K562 (cell line): Measurements from ENCODE around the gene RCOR2. TPM values are rescaled to one million over a fixed set of nuclear protein-coding genes. Genes with fewer than 3 reads are reported as not detected.

Source experiments
- CC2D1A ChIP-seq: fragments of 450-650 bp; IDR thresholded peaks from 2 replicates; pipeline ENCODE4 v1.6.1; 2017; ENCODE audit warnings: mild to moderate bottlenecking
- DACH1 ChIP-seq: fragments of 450-650 bp; IDR thresholded peaks from 2 replicates; pipeline ENCODE4 v1.6.1; 2018; ENCODE audit not compliant: partially characterized antibody
- DNMT1 ChIP-seq: fragments of 450-650 bp; IDR thresholded peaks from 2 replicates; pipeline ENCODE4 v1.6.1; 2016; ENCODE audit warnings: antibody characterized with exemption, mild to moderate bottlenecking
- ETV5 ChIP-seq: sonication (generic); formaldehyde crosslinking; IDR thresholded peaks from 2 replicates; pipeline ENCODE4 v1.4.0; 2020; ENCODE audit warnings: low read depth, mild to moderate bottlenecking, missing genetic modification reagents
- HDAC1 ChIP-seq, 2 experiments: fragments of 450-650 bp; IDR thresholded peaks; 2 replicates each; pipeline ENCODE4 v1.6.1; 2016 to 2017; ENCODE audit warnings: inconsistent platforms in 1 of 2, mild to moderate bottlenecking in 1 of 2, moderate library complexity in 1 of 2
- HMG20B ChIP-seq: fragments of 250-450 bp; sonication (Bioruptor Pico); IDR thresholded peaks from 2 replicates; pipeline ENCODE4 v1.5.0; 2021; ENCODE audit warnings: mild to moderate bottlenecking
- MAFF ChIP-seq: IDR thresholded peaks from 2 replicates; pipeline ENCODE4 v1.6.1; 2012; ENCODE audit warnings: low read length, improper control_type of control experiment
- NELFE ChIP-seq: IDR thresholded peaks from 2 replicates; pipeline ENCODE4 v1.6.1; 2011; ENCODE audit warnings: mild to moderate bottlenecking; ENCODE audit not compliant: insufficient read depth, insufficient read length
- NFE2 ChIP-seq: IDR thresholded peaks from 2 replicates; pipeline ENCODE4 v1.6.1; 2014; ENCODE audit warnings: antibody characterized with exemption, low read depth
- POLR2B ChIP-seq: fragments of 450-650 bp; IDR thresholded peaks from 2 replicates; pipeline ENCODE4 v1.6.1; 2018; ENCODE audit warnings: low read depth; ENCODE audit not compliant: partially characterized antibody
- PTBP1 ChIP-seq: fragments of 200-400 bp; formaldehyde crosslinking; IDR thresholded peaks from 2 replicates; pipeline ENCODE4 v1.6.1; 2017; ENCODE audit warnings: low read depth, low read length
- SP1 ChIP-seq: sonication (generic); formaldehyde crosslinking; IDR thresholded peaks from 2 replicates; pipeline ENCODE4 v1.8.1; 2022; ENCODE audit warnings: mild to moderate bottlenecking, missing genetic modification reagents
- THRA ChIP-seq: fragments of 450-650 bp; IDR thresholded peaks from 2 replicates; pipeline ENCODE4 v1.6.1; 2017; ENCODE audit warnings: mild to moderate bottlenecking, moderate library complexity
- YY1 ChIP-seq, 3 experiments: IDR thresholded peaks; 2 replicates each; pipeline ENCODE4 v1.6.1; 2011; ENCODE audit warnings: low read length in 2 of 3, mild to moderate bottlenecking in 2 of 3, moderate library complexity in 2 of 3, borderline replicate concordance in 1 of 3, control low read depth in 1 of 3, low read depth in 1 of 3; ENCODE audit not compliant: insufficient read depth in 3 of 3, insufficient replicate concordance in 2 of 3, control insufficient read depth in 1 of 3, insufficient read length in 1 of 3; ENCODE audit errors: extremely low read depth in 1 of 3
- ZBTB1 ChIP-seq: sonication (generic); formaldehyde crosslinking; IDR thresholded peaks from 2 replicates; pipeline ENCODE4 v1.8.1; 2023; ENCODE audit warnings: missing genetic modification reagents, low read depth, mild to moderate bottlenecking, borderline replicate concordance
- ZNF23 ChIP-seq: fragments of 250-450 bp; sonication (Bioruptor Pico); IDR thresholded peaks from 2 replicates; pipeline ENCODE4 v1.4.0; 2020; ENCODE audit warnings: mild to moderate bottlenecking
- ZNF3 ChIP-seq: fragments of 250-450 bp; sonication (Bioruptor Pico); IDR thresholded peaks from 2 replicates; pipeline ENCODE4 v1.5.0; 2021; ENCODE audit warnings: mild to moderate bottlenecking, moderate library complexity
- ZNF583 ChIP-seq: fragments of 250-450 bp; sonication (Bioruptor Pico); IDR thresholded peaks from 2 replicates; pipeline ENCODE4 v1.4.0; 2020
- polyA plus RNA-seq, 8 experiments: library from polyadenylated mRNA; depleted of rRNA in 4 of 8; stranded (reverse) in 5 of 8; unstranded in 3 of 8; fragments of >200 nt; fragmentation: Nextera tagmentation in 2 of 8; fragmentation: Illumina TruSeq in 1 of 8; extraction: Ambion mirVana in 2 of 8; extraction: Trizol in 1 of 8; gene quantifications; 2 replicates each; pipeline versions ENCODE4 v1.2.1 to v1.2.3, GENCODE V29; 2011 to 2014; ENCODE audit warnings: inconsistent platforms in 1 of 8, missing spikeins in 1 of 8
- total RNA-seq, 7 experiments: library from RNA; depleted of rRNA in 6 of 7; stranded (reverse); fragments of >200 nt in 6 of 7; fragmentation: Illumina TruSeq in 2 of 7; extraction: Trizol in 2 of 7; gene quantifications; 2 replicates each; pipeline versions ENCODE4 v1.2.1 to v1.2.3, GENCODE V29; 2011 to 2021; ENCODE audit warnings: low replicate concordance in 1 of 7
- TF ChIP-seq, protein P1 (sequence below): fragments of 450-650 bp; formaldehyde crosslinking; conservative IDR thresholded peaks from 2 replicates; pipeline ENCODE4 v1.4.0; 2022; ENCODE audit warnings: mild to moderate bottlenecking, missing genetic modification characterization
- TF ChIP-seq, protein P2 (sequence below): IDR thresholded peaks from 3 replicates; pipeline ENCODE4 v1.6.1; 2011; ENCODE audit warnings: borderline replicate concordance, mild to moderate bottlenecking; ENCODE audit not compliant: insufficient read length, insufficient read depth
- TF ChIP-seq, protein P3 (sequence below), 2 experiments: fragments of 250-450 bp in 1 of 2; fragments of 450-650 bp in 1 of 2; sonication (Bioruptor Pico) in 1 of 2; IDR thresholded peaks; 2 replicates each; pipeline versions ENCODE4 v1.6.1 to v1.8.0; 2016 to 2021; ENCODE audit warnings: mild to moderate bottlenecking in 2 of 2, moderate library complexity in 2 of 2, missing compliant biosample characterization in 1 of 2, missing genetic modification characterization in 1 of 2
- TF ChIP-seq, protein P4 (sequence below): IDR thresholded peaks from 2 replicates; pipeline ENCODE4 v1.6.1; 2014; ENCODE audit warnings: antibody characterized with exemption

The RCOR2 gene
- total and polyA plus RNA-seq, 9 of the 15 experiments (the other 6 are each of a cell fraction or from before 2014, with no cell fraction given), result 0.04 to 6.5 (median 2.5) TPM; not detected in 1

DNA sequence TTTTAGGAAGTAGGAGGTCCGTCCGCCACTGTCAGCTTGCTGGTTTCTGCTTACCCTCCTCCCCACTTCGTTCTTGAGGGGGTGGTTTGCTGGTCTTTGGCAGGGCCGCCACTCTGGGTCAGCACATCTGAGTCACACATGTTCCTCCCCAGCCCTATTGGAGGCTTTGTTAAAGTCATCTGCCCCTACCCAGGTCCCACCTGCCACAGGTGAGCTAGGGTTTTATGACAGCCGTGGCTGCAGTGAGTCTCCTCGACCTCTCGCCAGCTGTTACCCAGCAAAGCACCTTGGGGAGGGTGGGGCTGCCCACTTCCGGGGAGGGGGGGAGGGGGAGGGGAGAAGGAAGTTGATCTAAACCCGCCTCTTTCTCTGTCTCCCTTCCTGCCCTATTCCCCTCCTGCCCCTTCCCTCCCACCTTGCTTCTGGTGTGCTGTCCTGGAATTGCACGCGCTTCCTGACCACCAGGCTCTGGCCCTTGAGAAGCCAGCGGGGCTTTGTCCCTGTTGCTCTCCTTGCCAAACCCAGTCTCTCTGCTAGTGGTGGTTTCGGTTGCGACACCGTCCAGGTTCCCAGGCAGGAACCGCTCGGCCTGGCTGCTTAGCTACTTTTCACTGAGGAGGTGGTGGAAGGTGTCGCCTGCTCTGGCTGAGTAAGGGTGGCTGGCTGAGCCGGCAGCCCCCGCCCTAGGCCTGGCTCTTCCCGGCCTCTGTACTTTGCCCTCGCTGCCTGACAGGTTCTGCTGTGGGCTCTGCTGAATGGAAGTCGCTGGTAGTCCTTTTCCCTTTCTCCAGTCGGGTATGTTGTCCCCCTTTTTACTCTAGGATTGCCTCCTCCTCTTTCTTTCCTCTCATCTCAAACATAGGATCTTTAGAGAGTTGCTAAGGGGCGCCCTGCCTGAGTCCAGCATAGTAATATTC lies 28.5 kb downstream of the RCOR2 start (continued):
- TF ChIP-seq THRA (no peak), ETV5 (CRISPR knock-in tag) (no peak), SP1 (CRISPR knock-in tag) (no peak), DNMT1 (no peak), HMG20B (no peak), ZNF583 (CRISPR knock-in tag) (no peak), YY1 (IDR thresholded peaks at IDR 0.05; ENCODE audit: borderline replicate concordance in 1 of 3, control insufficient read depth in 1 of 3, extremely low read depth in 1 of 3, insufficient read depth in 3 of 3, insufficient read length in 1 of 3, insufficient replicate concordance in 2 of 3, low read depth in 1 of 3, low read length in 2 of 3) (no peak), NELFE (no peak), ZNF3 (CRISPR knock-in tag) (no peak), CC2D1A (no peak), MAFF (no peak), ZBTB1 (no peak), PTBP1 (no peak), NFE2 (no peak), ZNF23 (CRISPR knock-in tag) (no peak), HDAC1 (IDR thresholded peaks at IDR 0.05) (peak in 1 of 2 experiments; percentile 94; a peak in 2 of 4 replicates), POLR2B (no peak), DACH1 (peak; percentile 86)
- TF ChIP-seq, protein P1, sequence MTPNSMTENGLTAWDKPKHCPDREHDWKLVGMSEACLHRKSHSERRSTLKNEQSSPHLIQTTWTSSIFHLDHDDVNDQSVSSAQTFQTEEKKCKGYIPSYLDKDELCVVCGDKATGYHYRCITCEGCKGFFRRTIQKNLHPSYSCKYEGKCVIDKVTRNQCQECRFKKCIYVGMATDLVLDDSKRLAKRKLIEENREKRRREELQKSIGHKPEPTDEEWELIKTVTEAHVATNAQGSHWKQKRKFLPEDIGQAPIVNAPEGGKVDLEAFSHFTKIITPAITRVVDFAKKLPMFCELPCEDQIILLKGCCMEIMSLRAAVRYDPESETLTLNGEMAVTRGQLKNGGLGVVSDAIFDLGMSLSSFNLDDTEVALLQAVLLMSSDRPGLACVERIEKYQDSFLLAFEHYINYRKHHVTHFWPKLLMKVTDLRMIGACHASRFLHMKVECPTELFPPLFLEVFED (CRISPR knock-in tag), result no peak
- TF ChIP-seq, protein P2, sequence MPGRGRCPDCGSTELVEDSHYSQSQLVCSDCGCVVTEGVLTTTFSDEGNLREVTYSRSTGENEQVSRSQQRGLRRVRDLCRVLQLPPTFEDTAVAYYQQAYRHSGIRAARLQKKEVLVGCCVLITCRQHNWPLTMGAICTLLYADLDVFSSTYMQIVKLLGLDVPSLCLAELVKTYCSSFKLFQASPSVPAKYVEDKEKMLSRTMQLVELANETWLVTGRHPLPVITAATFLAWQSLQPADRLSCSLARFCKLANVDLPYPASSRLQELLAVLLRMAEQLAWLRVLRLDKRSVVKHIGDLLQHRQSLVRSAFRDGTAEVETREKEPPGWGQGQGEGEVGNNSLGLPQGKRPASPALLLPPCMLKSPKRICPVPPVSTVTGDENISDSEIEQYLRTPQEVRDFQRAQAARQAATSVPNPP, result no peak
- TF ChIP-seq, protein P3, sequence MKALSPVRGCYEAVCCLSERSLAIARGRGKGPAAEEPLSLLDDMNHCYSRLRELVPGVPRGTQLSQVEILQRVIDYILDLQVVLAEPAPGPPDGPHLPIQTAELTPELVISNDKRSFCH (CRISPR knock-in tag; IDR thresholded peaks at IDR 0.05), result no peak
- TF ChIP-seq, protein P3 (tag; IDR thresholded peaks at IDR 0.05), result no peak
- TF ChIP-seq, protein P4, sequence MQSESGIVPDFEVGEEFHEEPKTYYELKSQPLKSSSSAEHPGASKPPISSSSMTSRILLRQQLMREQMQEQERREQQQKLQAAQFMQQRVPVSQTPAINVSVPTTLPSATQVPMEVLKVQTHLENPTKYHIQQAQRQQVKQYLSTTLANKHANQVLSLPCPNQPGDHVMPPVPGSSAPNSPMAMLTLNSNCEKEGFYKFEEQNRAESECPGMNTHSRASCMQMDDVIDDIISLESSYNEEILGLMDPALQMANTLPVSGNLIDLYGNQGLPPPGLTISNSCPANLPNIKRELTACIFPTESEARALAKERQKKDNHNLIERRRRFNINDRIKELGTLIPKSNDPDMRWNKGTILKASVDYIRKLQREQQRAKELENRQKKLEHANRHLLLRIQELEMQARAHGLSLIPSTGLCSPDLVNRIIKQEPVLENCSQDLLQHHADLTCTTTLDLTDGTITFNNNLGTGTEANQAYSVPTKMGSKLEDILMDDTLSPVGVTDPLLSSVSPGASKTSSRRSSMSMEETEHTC, result no peak
